Right atrium auricular region (tissue), 2 donors: ENCODE data around the gene SHBG. TPM values are rescaled to one million over a fixed set of nuclear protein-coding genes. Genes with fewer than 3 reads are reported as not detected.

Experiments used
- DNase-seq: peaks from one replicate; pipeline ENCODE4 v3.0.0-alpha.2; 2019; ENCODE audit warnings: low spot score
- H3K27ac ChIP-seq, 2 donors: fragments of 200-600 bp; sonication (generic); 1 replicate in 1 of 2; 2 replicates in 1 of 2; pipeline ENCODE4 v1.5.1; 2016 to 2019
- H3K27me3 ChIP-seq, 2 donors: fragments of 200-600 bp; sonication (generic); one replicate each; pipeline versions ENCODE4 v1.5.1 to v1.6.0; 2017 to 2019
- H3K36me3 ChIP-seq: fragments of 200-600 bp; sonication (generic); one replicate; pipeline ENCODE4 v1.5.1; 2016
- H3K4me1 ChIP-seq, 2 donors: fragments of 200-600 bp; sonication (generic); one replicate each; pipeline versions ENCODE4 v1.5.1 to v1.6.0; 2017 to 2019
- H3K4me3 ChIP-seq, 2 donors: fragments of 200-600 bp; sonication (generic); 1 replicate in 1 of 2; 2 replicates in 1 of 2; pipeline ENCODE4 v1.5.1; 2017 to 2019; ENCODE audit warnings: mild to moderate bottlenecking in 1 of 2, moderate library complexity in 1 of 2
- H3K9me3 ChIP-seq, 2 donors: fragments of 200-600 bp; sonication (generic); one replicate each; pipeline ENCODE4 v1.5.1; 2019
- total RNA-seq, 2 donors: library from RNA; depleted of rRNA; stranded (reverse); fragments of >200 nt; gene quantifications; one replicate each; pipeline ENCODE4 v1.1.0, GENCODE V29; 2016
- TF ChIP-seq, protein P1 (sequence below), 2 donors: fragments of 200-600 bp; sonication (generic); IDR thresholded peaks; one replicate each; pipeline ENCODE4 v1.5.1; 2019; ENCODE audit warnings: antibody characterized with exemption in 2 of 2

The SHBG gene
- total RNA-seq, 2 donors from 2014 or later, result 0.39 TPM; not detected in 1

DNA sequence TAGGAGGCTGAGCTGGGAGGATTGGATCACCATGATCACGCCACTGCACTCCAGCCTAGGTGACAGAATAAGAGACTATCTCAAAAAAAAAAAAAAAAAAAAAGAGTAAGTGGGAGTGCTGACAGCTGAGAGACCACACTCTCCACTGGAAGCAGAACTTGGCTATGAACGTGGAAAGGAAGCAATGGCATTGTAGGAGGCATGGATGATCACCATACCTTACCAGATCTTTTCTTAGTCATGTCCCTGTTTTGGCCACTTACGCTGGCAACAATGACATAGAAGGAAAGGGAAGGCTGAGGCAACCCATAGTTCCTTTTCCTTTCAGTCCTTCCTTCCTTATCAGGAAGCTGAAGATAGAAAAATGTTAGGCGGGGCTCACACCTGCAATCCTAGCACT is 17.1 kb downstream of the SHBG start:
- H3K9me3 ChIP-seq, result no peaks in the 10 kb centered on the region
- no peaks in the 10 kb centered on the region for H3K36me3 ChIP-seq

DNA sequence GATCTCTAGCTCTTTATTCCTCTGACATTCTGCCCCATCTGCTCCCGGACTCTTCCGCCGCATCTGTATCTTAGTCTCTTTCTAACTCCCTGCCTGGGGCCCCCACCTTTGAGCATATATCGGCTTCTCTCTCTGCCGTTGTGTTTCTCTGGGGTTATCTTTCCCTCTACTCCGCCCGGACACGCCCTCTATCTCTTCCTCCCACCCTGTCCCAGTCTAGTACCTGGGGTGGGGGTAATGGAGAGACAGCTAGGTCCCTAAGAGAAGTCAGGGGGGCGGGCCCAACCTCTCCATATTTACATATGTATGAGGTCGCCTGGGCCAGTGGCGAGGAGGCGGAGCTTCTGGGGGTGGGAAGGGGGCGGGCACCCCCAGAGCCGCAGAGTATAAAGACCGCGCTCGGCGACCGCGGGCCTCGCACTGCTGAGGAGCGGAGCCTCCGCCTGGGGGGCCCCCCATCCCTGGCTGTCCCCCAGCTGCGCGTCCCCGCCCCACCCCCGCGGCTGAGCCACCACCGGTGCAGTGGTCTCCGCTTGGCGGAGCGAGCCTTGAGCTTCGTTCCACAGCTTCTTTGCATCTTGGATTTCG is 20.7 kb downstream of the SHBG start, which contains the start of gene ATP1B2:
Gene ATP1B2, plus strand, starts transcription at position 418 of the 588 bp plus-strand sequence. CDS start 593 bp downstream, outside the sequence.
- peak within 1 kb of the TSS; percentile 48 to 65 for H3K27ac ChIP-seq
- peak; percentile 68 for DNase-seq
- no peaks in the 10 kb centered on the region for H3K9me3 ChIP-seq
- TF ChIP-seq, protein P1, sequence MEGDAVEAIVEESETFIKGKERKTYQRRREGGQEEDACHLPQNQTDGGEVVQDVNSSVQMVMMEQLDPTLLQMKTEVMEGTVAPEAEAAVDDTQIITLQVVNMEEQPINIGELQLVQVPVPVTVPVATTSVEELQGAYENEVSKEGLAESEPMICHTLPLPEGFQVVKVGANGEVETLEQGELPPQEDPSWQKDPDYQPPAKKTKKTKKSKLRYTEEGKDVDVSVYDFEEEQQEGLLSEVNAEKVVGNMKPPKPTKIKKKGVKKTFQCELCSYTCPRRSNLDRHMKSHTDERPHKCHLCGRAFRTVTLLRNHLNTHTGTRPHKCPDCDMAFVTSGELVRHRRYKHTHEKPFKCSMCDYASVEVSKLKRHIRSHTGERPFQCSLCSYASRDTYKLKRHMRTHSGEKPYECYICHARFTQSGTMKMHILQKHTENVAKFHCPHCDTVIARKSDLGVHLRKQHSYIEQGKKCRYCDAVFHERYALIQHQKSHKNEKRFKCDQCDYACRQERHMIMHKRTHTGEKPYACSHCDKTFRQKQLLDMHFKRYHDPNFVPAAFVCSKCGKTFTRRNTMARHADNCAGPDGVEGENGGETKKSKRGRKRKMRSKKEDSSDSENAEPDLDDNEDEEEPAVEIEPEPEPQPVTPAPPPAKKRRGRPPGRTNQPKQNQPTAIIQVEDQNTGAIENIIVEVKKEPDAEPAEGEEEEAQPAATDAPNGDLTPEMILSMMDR (IDR thresholded peaks at IDR 0.05), result no peak
- H3K27me3 ChIP-seq, result no peaks in the 10 kb centered on the region
- peak within 1 kb of the TSS; percentile 42 to 55 for H3K4me3 ChIP-seq
- no peaks in the 10 kb centered on the region for H3K36me3 ChIP-seq
- H3K4me1 ChIP-seq, result peaks cover 0 to 26% of the 10 kb centered on the region in 2 donors

More for the DNA sequence above, 17.1 kb downstream of the SHBG start:
- Histone ChIP-seq H3K4me1 (peaks cover 0 to 21% of the 10 kb centered on the region in 2 donors), H3K4me3 (no peak overlapping the region), H3K27me3 (no peaks in the 10 kb centered on the region), H3K27ac (no peak overlapping the region)
- TF ChIP-seq, protein P1 (IDR thresholded peaks at IDR 0.05), result no peak
- no peak for DNase-seq

DNA sequence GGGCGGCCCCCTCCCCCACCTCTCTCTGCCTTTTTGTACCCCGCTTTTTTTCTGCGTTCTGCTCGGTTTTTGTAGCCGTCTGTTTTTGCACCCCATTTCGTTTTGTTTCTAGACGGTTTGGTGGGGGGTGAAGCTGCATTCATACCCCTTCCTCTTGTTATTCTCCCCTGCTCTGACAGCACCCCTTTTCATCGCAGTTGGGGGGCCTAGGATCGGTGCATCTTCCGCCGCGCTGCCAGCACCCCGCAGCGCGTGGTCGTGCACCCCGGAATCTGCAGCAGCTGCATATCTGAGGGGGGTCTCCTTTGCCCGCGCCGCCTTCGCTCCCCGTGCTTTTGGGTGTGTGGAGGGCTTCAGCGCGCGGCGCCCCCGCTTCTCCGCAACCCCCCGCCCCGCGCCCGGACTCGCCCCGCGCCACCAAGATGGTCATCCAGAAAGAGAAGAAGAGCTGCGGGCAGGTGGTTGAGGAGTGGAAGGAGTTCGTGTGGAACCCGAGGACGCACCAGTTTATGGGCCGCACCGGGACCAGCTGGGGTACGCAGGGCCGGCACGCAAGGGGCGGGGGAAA is 21.2 kb downstream of the SHBG start:
- H3K36me3 ChIP-seq, result no peaks in the 10 kb centered on the region
- TF ChIP-seq, protein P1 (IDR thresholded peaks at IDR 0.05), result no peak
- peak overlapping the region; percentile 42 to 55 for H3K4me3 ChIP-seq
- peaks cover 0 to 26% of the 10 kb centered on the region in 2 donors for H3K4me1 ChIP-seq
- DNase-seq, result no peak
- no peaks in the 10 kb centered on the region for H3K27me3 ChIP-seq
- no peaks in the 10 kb centered on the region for H3K9me3 ChIP-seq
- H3K27ac ChIP-seq, result peak overlapping the region; percentile 48 to 65

DNA sequence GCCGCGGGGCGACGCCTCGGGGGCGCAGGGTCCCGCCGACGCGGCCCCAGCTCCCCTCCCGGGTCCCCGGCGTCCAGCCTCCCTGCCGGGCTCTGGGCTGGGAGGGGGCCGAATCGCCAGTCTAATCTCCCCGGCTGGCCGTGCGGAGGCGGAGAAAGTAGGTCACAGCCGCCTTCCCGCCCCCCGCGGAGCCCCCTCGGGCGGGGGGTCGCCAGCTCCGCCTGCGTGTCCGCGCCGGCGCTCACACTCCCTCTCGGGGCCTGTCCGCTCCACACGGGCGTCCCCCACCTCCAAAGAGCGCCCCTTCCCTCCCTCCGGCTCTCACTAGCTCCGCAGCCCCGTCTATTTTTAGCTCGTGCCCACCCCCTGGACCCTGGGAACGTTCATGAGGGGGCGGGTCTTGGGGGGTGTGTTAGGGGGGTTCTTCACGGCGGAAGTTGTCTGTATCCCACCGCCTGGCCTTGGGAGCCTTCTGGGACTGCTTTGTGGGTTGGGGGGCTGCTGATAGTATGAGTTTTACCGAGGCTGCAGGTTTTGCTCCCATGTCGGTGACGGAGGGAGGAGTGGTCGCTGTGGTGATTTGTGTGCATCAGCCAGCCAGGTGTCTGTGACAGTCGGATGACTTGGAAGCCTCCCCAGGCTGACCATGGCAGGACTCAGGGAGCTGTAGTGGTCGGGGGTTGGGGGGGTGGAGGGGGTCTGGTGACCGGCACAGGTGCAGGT is 21.9 kb downstream of the SHBG start:
- Histone ChIP-seq H3K9me3 (no peaks in the 10 kb centered on the region), H3K27ac (peak overlapping the region; percentile 48 to 65), H3K4me1 (peaks cover 0 to 26% of the 10 kb centered on the region in 2 donors), H3K36me3 (no peaks in the 10 kb centered on the region), H3K27me3 (no peaks in the 10 kb centered on the region), H3K4me3 (peak overlapping the region; percentile 42 to 55)
- TF ChIP-seq, protein P1 (IDR thresholded peaks at IDR 0.05), result no peak
- DNase-seq, result no peak

DNA sequence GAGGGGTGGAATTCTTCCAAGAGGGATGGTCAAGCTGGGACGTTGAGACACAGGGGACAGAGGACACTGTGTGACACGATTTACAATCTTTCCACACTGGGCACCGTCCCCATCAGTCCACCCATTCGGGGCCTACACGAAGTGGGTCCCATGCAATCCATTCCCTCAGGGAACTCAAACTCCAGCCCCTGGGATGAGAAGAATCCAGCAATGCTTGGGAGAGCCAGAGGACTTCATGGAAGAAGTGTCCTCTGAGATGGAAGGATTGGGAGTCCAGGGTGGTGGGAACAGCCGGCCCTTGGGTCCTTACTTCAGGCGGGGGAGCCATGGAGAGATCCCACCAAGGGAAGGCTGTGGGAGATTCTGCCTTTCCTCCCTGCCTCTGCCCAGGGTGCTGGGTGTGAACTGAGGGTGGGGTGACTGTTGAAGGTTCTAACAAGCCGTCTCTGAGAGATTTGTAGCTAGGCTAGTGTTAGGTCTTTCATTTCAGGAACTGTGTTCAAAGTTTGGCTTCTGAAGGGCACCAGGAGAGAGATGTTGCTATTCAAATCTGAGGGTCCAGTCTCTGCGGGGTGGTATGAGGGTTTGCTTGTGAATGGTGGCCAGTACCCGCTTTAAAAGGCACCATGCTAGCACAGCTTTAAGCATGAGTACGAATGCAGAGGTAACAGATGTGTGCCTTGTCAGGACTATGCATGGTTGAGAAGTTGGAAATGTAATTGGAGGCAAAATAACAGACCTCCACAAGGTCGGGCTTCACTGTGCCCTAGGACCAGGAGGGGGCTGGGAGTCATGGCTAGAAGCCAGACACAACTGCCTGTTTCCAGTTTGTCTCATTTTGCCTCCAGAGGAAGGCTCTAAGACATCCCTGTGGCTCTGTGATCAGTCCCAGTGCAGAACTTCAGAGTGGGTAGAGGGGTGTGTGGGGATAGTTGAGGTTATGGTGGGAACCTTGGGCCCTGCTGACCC is 22.7 kb downstream of the SHBG start:
- Histone ChIP-seq H3K36me3 (no peaks in the 10 kb centered on the region), H3K4me3 (peak overlapping the region in 1 of 2 donors; percentile 55), H3K27me3 (no peaks in the 10 kb centered on the region), H3K9me3 (no peaks in the 10 kb centered on the region), H3K27ac (no peak overlapping the region), H3K4me1 (peaks cover 0 to 26% of the 10 kb centered on the region in 2 donors)
- DNase-seq, result no peak
- TF ChIP-seq, protein P1 (IDR thresholded peaks at IDR 0.05), result no peak
